MM.1S (cell line): Measurements from ENCODE around the gene SGMS1.

Experiments used
- EZH2 ChIP-seq: fragments of 300-600 bp; sonication (generic); optimal IDR thresholded peaks from 2 replicates; pipeline ENCODE3; 2017; ENCODE audit warnings: low read depth, mild to moderate bottlenecking, antibody characterized with exemption, low read length, mixed read lengths
- EZH2phosphoT487 ChIP-seq: fragments of 300-600 bp; sonication (generic); IDR thresholded peaks from 2 replicates; pipeline ENCODE4 v1.6.1; 2018; ENCODE audit warnings: antibody characterized with exemption, low read length
- TF ChIP-seq, protein P1 (sequence below): fragments of 300-600 bp; sonication (generic); IDR thresholded peaks from 2 replicates; pipeline ENCODE4 v1.5.1; 2016; ENCODE audit warnings: antibody characterized with exemption, low read length, mixed read lengths

DNA sequence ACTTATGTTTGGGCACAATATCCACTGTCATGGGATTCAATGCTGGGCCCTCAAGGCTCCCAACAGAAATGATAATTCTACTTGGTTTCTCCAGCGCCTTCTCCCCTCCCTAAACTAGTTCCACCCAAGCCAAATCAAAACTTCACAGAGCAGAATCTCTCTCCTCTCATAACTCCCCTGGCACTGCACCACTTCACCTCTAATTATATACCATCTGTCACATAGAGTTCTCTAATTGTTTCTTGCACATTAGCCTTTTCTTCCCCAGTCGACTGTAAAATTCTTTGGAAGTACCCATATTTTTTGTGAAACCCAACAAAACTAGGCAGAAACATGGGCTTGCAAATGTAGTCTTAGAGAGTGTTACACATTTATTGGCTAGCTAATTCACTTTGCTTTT, 8.1 kb downstream of the SGMS1 start:
- TF ChIP-seq, protein P1, sequence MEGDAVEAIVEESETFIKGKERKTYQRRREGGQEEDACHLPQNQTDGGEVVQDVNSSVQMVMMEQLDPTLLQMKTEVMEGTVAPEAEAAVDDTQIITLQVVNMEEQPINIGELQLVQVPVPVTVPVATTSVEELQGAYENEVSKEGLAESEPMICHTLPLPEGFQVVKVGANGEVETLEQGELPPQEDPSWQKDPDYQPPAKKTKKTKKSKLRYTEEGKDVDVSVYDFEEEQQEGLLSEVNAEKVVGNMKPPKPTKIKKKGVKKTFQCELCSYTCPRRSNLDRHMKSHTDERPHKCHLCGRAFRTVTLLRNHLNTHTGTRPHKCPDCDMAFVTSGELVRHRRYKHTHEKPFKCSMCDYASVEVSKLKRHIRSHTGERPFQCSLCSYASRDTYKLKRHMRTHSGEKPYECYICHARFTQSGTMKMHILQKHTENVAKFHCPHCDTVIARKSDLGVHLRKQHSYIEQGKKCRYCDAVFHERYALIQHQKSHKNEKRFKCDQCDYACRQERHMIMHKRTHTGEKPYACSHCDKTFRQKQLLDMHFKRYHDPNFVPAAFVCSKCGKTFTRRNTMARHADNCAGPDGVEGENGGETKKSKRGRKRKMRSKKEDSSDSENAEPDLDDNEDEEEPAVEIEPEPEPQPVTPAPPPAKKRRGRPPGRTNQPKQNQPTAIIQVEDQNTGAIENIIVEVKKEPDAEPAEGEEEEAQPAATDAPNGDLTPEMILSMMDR, result no peak
- TF ChIP-seq EZH2 (no peak), EZH2phosphoT487 (no peak)
